Measurements from ENCODE around the gene RYR1. TPM values are rescaled to one million over a fixed set of nuclear protein-coding genes. Genes with fewer than 3 reads are reported as not detected.

RYR1 gene
- total and polyA plus RNA-seq, 2 of the 8 experiments (the other 6 are each of a cell fraction or from before 2014, with no cell fraction given) = 5.8 to 11.8 TPM

DNA sequence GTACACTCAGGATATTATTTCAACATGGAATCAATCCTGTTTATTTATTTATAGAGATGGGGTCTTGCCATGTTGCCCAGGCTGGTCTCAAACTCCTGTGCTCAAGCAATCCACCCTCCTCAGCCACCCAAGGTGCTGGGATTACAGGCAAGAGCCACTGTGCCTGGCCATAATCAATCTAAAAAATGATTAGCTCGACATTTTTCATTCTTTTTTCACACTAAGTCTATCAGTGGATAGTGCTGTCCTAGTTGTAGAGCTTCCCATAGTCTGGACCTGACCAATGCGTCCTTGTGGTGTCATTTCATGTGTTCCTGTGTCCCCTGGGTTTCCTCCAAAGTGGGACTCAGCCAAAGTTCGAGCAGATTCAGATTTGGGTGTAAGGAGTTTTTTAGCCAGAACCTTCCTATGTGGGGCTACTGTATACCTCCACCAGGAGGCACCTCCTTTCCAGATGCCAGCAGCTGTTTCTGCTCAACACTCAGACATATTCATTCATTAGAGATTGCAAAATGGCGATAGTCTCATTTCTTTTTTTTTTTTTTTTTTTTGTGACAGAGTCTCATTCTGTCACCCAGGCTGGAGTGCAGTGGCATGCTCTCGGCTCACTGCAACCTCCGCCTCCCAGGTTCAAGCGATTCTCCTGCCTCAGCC, 123.2 kb downstream of the RYR1 start:
- no peak for FAIRE-seq

More for the DNA sequence above, 123.2 kb downstream of the RYR1 start:
- POLR2A ChIA-PET (ENCODE audit: partially characterized antibody) = interaction anchor here (0.9 kb wide), 1 partner anchor 10 kb away, joined by 3 read pairs; no protein-coding TSS in a partner anchor
- no peak overlapping the region for H3K4ac ChIP-seq (replicated peaks; ENCODE audit: insufficient read length, low read depth, low read length)
- no peak overlapping the region for H3K56ac ChIP-seq (replicated peaks; ENCODE audit: insufficient read length, low read depth, low read length)
- no peak overlapping the region for H2BK15ac ChIP-seq (ENCODE audit: low read length)
- H3K4me1 ChIP-seq (replicated peaks in 1 of 4; ENCODE audit: control insufficient read depth in 3 of 4, insufficient read depth in 4 of 4, low read length in 3 of 4) = no peaks in the 10 kb centered on the region
- no peaks in the 10 kb centered on the region for H3K79me2 ChIP-seq (ENCODE audit: control insufficient read depth in 1 of 2, insufficient read depth in 2 of 2, low read length in 2 of 2)
- H2BK5ac ChIP-seq (ENCODE audit: low read depth, low read length) = no peak overlapping the region
- no peaks in the 10 kb centered on the region for H3K9me3 ChIP-seq (ENCODE audit: insufficient read depth in 2 of 2, low read depth in 1 of 2, low read length in 1 of 2)
- H3K27ac ChIP-seq (ENCODE audit: low read depth, low read length) = no peak overlapping the region
- TF ChIP-seq RAD21 (IDR thresholded peaks at IDR 0.05 in 1 of 2, conservative IDR thresholded peaks at IDR 0.05 in 1 of 2; ENCODE audit: low read depth in 2 of 2, low read length in 2 of 2) (0 out of 4 replicates have a peak, but pooled peaks of 1 of the 2 experiments have one; percentile 10), MAFK (IDR thresholded peaks at IDR 0.05; ENCODE audit: low read depth, low read length) (peak; percentile 36; the same call in 1 of the 2 replicates), CTBP2 (IDR thresholded peaks at IDR 0.05; ENCODE audit: borderline replicate concordance, insufficient read depth, insufficient read length, low read length) (no peak), CTCF (IDR thresholded peaks at IDR 0.05; ENCODE audit: control extremely low read depth in 1 of 3, insufficient read depth in 1 of 3, low read depth in 1 of 3, low read length in 3 of 3) (peak in 1 of 3 experiments; percentile 34; a peak in 1 of 4 replicates), KDM5A (IDR thresholded peaks at IDR 0.05; ENCODE audit: low read length) (no peak)
- H3K14ac ChIP-seq (ENCODE audit: insufficient read length) = no peak overlapping the region
- no peak overlapping the region for H4K8ac ChIP-seq (ENCODE audit: extremely low read depth, insufficient read depth, low read length)
- WGBS, 2 experiments (ENCODE audit: extremely low coverage in 1 of 2, insufficient coverage in 1 of 2, insufficient read length in 1 of 2, insufficient replicate concordance in 2 of 2, low coverage in 1 of 2, low lambda C conversion rate in 2 of 2, missing lambda C conversion rate in 1 of 2) = 92% methylated on average over 6 of the region's 7 CpGs; no CpG with 5 or more reads in 1 of the 2 experiments
- H3K36me3 ChIP-seq (ENCODE audit: control insufficient read depth in 2 of 4, insufficient read depth in 4 of 4, low read length in 3 of 4) = peaks cover 0 to 7% (median 0%) of the 10 kb centered on the region in 4 experiments; a peak in 1 of 8 replicates
- H3K23me2 ChIP-seq (ENCODE audit: low read depth, low read length) = no peaks in the 10 kb centered on the region
- no peak overlapping the region for H3K4me3 ChIP-seq (ENCODE audit: extremely low read depth in 1 of 4, insufficient read depth in 2 of 4, low read depth in 3 of 4, low read length in 4 of 4)
- no peak overlapping the region for H2BK20ac ChIP-seq (ENCODE audit: low read length)
- no peak overlapping the region for H2BK120ac ChIP-seq (replicated peaks; ENCODE audit: low read depth, low read length)
- no peak overlapping the region for H3K4me2 ChIP-seq (ENCODE audit: insufficient read depth in 1 of 2, low read depth in 2 of 2, low read length in 2 of 2)
- CTCF ChIA-PET (ENCODE audit: partially characterized antibody) = interaction anchor here (0.9 to 1.8 kb wide), 5 partner anchors 10 to 142 kb away, joined by 4 to 5 read pairs (median 4); no protein-coding TSS in a partner anchor
- H2AK5ac ChIP-seq (ENCODE audit: low read depth, low read length) = no peak overlapping the region
- no peak overlapping the region for H3K23ac ChIP-seq (ENCODE audit: insufficient read length)
- H2AFZ ChIP-seq (ENCODE audit: low read length) = no peak overlapping the region
- no peaks in the 10 kb centered on the region for H3K79me1 ChIP-seq (ENCODE audit: low read depth, low read length)
- no peak overlapping the region for H2BK12ac ChIP-seq (ENCODE audit: low read depth, low read length)
- H4K20me1 ChIP-seq (replicated peaks in 1 of 2; ENCODE audit: control insufficient read depth in 1 of 2, insufficient read depth in 2 of 2, low read length in 2 of 2) = peaks cover 0 to 3% of the 10 kb centered on the region in 2 experiments
- H4K5ac ChIP-seq (ENCODE audit: insufficient read length, low read depth, low read length) = no peak overlapping the region
- no peak for DNase-seq (ENCODE audit: low read depth in 1 of 2, low spot score in 2 of 2)
- no peaks in the 10 kb centered on the region for H3K27me3 ChIP-seq (replicated peaks in 1 of 4; ENCODE audit: control insufficient read depth in 3 of 4, extremely low read depth in 1 of 4, insufficient read depth in 3 of 4, low read length in 3 of 4)
- H4K91ac ChIP-seq (replicated peaks; ENCODE audit: insufficient read length, low read length) = no peak overlapping the region
- no peak overlapping the region; a peak in 1 of 7 replicates for H3K9ac ChIP-seq (replicated peaks in 1 of 4; ENCODE audit: extremely low read depth in 1 of 4, low read depth in 3 of 4, low read length in 3 of 4)
- no peak overlapping the region for H3K18ac ChIP-seq (ENCODE audit: extremely low read depth, low read length)
